A673 (cell line): ENCODE measurements around the gene MUSK. TPM values are rescaled to one million over a fixed set of nuclear protein-coding genes. Genes with fewer than 3 reads are reported as not detected.
A peak's percentile ranks its signal among the peaks of the same experiment; 100 is the strongest.
"Not testable (repeated sequence)": the region's sequence is repeated elsewhere in the genome, so short reads cannot be mapped to it uniquely, and the experiment has no call there.

ENCODE experiments used
- BruUV-seq: library from RNA; stranded (reverse); fragments of 400-500 nt; replicated peaks from 2 replicates; lab custom pipeline; 2021; lab: Mats Ljungman, UMichigan
- CTCF ChIA-PET: fragments of 300-600 bp; sonication (Branson Sonifier 250); formaldehyde crosslinking; loops from one replicate; lab custom pipeline; 2022; ENCODE audit warnings: antibody characterized with exemption; lab: Charles Lee
- POLR2A ChIA-PET: fragments of 300-600 bp; sonication (Branson Sonifier 250); formaldehyde crosslinking; loops from one replicate; lab custom pipeline; 2022; ENCODE audit warnings: antibody characterized with exemption; ENCODE audit not compliant: low non-redundant PET; lab: Charles Lee
- DNase-seq: peaks from one replicate; pipeline ENCODE4 v3.0.0-alpha.2; 2015; ENCODE audit warnings: low spot score
- H3K27ac ChIP-seq: fragments of 200-600 bp; sonication (generic); 2 replicates; pipeline ENCODE4 v1.5.1; 2016; ENCODE audit warnings: mixed run types, low read depth, mild to moderate bottlenecking, mixed read lengths, antibody characterized with exemption, low read length; ENCODE audit not compliant: poor library complexity, severe bottlenecking
- H3K27me3 ChIP-seq: fragments of 200-600 bp; sonication (generic); replicated peaks from 2 replicates; pipeline ENCODE4 v1.6.1; 2017; ENCODE audit warnings: mixed run types, low read depth, mild to moderate bottlenecking, mixed read lengths, antibody characterized with exemption, low read length; ENCODE audit not compliant: insufficient read depth, poor library complexity
- H3K36me3 ChIP-seq: fragments of 200-600 bp; sonication (generic); 2 replicates; pipeline ENCODE4 v1.6.1; 2016; ENCODE audit warnings: mixed run types, mild to moderate bottlenecking, mixed read lengths, antibody characterized with exemption, low read length; ENCODE audit not compliant: insufficient read depth, poor library complexity, severe bottlenecking
- H3K4me1 ChIP-seq: fragments of 200-600 bp; sonication (generic); 2 replicates; pipeline ENCODE4 v1.6.1; 2017; ENCODE audit warnings: mixed run types, mild to moderate bottlenecking, mixed read lengths, antibody characterized with exemption, low read length; ENCODE audit not compliant: insufficient read depth, poor library complexity, severe bottlenecking
- H3K4me3 ChIP-seq: fragments of 200-600 bp; sonication (generic); 2 replicates; pipeline ENCODE4 v1.5.1; 2016; ENCODE audit warnings: low read depth, mixed run types, mild to moderate bottlenecking, mixed read lengths, low read length; ENCODE audit not compliant: poor library complexity, severe bottlenecking
- H3K9me3 ChIP-seq: fragments of 200-600 bp; sonication (generic); 2 replicates; pipeline ENCODE4 v1.6.1; 2016; ENCODE audit warnings: mixed run types, low read depth, mild to moderate bottlenecking, mixed read lengths, antibody characterized with exemption, low read length; ENCODE audit not compliant: poor library complexity, severe bottlenecking
- CTCF ChIP-seq: fragments of 300-800, 200-600 bp; sonication (generic); conservative IDR thresholded peaks from 2 replicates; pipeline ENCODE4 v1.5.1; 2017; ENCODE audit warnings: low read depth, mild to moderate bottlenecking, antibody characterized with exemption, low read length, moderate library complexity, mixed read lengths
- EZH2 ChIP-seq: fragments of 200-600 bp; sonication (generic); IDR thresholded peaks from 2 replicates; pipeline ENCODE4 v1.6.1; 2017; ENCODE audit warnings: borderline replicate concordance, low read depth, mild to moderate bottlenecking, mixed read lengths, antibody characterized with exemption, low read length; ENCODE audit not compliant: poor library complexity, severe bottlenecking
- intact Hi-C: fragments of 100-400 bp; cut with micrococcal nuclease; formaldehyde crosslinking; loops from one replicate; pipeline ENCODE4 v1.10.0; 2022; ENCODE audit not compliant: unreplicated experiment
- total RNA-seq: library from RNA; stranded (reverse); gene quantifications from 2 replicates; pipeline ENCODE4 v1.2.3, GENCODE V29; 2021

The MUSK gene
- total RNA-seq, 1 experiment from 2014 or later, result not detected

- POLR2A ChIA-PET, result no interaction called here
- intact Hi-C loops, result no loop called here
- Histone ChIP-seq H3K4me3 (no peak overlapping the region), H3K36me3 (no peaks in the 10 kb centered on the region), H3K27ac (no peak overlapping the region), H3K4me1 (no peaks in the 10 kb centered on the region), H3K9me3 (no peaks in the 10 kb centered on the region), H3K27me3 (no peaks in the 10 kb centered on the region)
- CTCF ChIA-PET, result no interaction called here
- BruUV-seq, result no TSS peak
- DNase-seq, result no peak
- TF ChIP-seq EZH2 (no peak), CTCF (no peak)
Observed at GRCh38 chr9:110687497-110687896, 18.9 kb downstream of the MUSK start.

GRCh38 chr9:110688329-110688728 lies 19.7 kb downstream of the MUSK start:
- no peaks in the 10 kb centered on the region for H3K36me3 ChIP-seq
- CTCF ChIA-PET, result no interaction called here

GRCh38 chr9:110691002-110691549 lies 22.5 kb downstream of the MUSK start:
- TF ChIP-seq EZH2 (no peak), CTCF (no peak)
- no TSS peak for BruUV-seq
- intact Hi-C loops, result no loop called here
- POLR2A ChIA-PET, result no interaction called here
- Histone ChIP-seq H3K4me1 (no peaks in the 10 kb centered on the region), H3K27me3 (no peaks in the 10 kb centered on the region), H3K9me3 (no peaks in the 10 kb centered on the region), H3K4me3 (no peak overlapping the region), H3K27ac (no peak overlapping the region), H3K36me3 (no peaks in the 10 kb centered on the region)
- CTCF ChIA-PET, result no interaction called here
- DNase-seq, result peak; percentile 47

More at GRCh38 chr9:110688329-110688728, 19.7 kb downstream of the MUSK start:
- no peaks in the 10 kb centered on the region for H3K9me3 ChIP-seq
- H3K4me3 ChIP-seq, result no peak overlapping the region
- no peak for TF ChIP-seq EZH2
- no peak for TF ChIP-seq CTCF
- no peak overlapping the region for H3K27ac ChIP-seq
- BruUV-seq, result no TSS peak
- DNase-seq, result no peak
- H3K4me1 ChIP-seq, result no peaks in the 10 kb centered on the region
- intact Hi-C loops, result no loop called here
- no peaks in the 10 kb centered on the region for H3K27me3 ChIP-seq
- POLR2A ChIA-PET, result no interaction called here

- intact Hi-C loops, H3K4me1 ChIP-seq, CTCF ChIA-PET, H3K9me3 ChIP-seq, H3K27ac ChIP-seq, POLR2A ChIA-PET, DNase-seq, H3K36me3 ChIP-seq, H3K27me3 ChIP-seq, BruUV-seq, H3K4me3 ChIP-seq: not testable (repeated sequence)
Observed at GRCh38 chr9:110695846-110696245, 27.3 kb downstream of the MUSK start.
